ENCODE data around the gene RAB40B. TPM values are rescaled to one million over a fixed set of nuclear protein-coding genes. Genes with fewer than 3 reads are reported as not detected.

The RAB40B gene
- polyA plus RNA-seq, 1 donor from 2014 or later, result 1.9 TPM

- Mint-ChIP-seq H3K4me1 (peaks cover 0 to 1% (median 0%) of the 10 kb centered on the region in 3 donors), H3K27me3 (no peaks in the 10 kb centered on the region), H3K36me3 (peaks cover 4% of the 10 kb centered on the region), H3K4me3 (no peak overlapping the region), H3K9me3 (no peaks in the 10 kb centered on the region), H3K27ac (no peak overlapping the region)
Observed at GRCh38 chr17:82623707-82624106, 74.8 kb downstream of the RAB40B start.

DNA sequence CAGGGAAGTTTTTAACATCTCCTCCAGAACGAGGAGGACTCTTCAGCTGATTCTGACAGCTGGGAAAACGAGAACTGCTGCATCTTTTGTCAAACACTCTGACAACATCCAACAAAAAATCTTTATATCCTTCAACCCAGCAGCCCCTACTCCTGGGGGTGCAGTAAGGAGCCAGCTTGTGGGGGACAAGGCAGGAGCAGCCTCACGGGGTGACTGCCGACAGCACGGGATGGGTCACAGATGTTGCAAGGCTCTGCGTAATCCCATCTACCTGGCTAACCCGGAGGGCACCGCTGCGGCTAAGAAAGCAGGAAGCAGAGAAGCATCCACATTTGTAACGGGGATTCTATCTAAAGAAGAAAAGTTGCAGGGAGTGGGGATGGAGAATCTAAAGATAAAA is 78.9 kb downstream of the RAB40B start:
- Mint-ChIP-seq H3K9me3 (no peaks in the 10 kb centered on the region), H3K27me3 (no peaks in the 10 kb centered on the region), H3K27ac (no peak overlapping the region), H3K4me3 (no peak overlapping the region), H3K36me3 (peaks cover 5% of the 10 kb centered on the region), H3K4me1 (peaks cover 0 to 3% (median 0%) of the 10 kb centered on the region in 3 donors)

- Mint-ChIP-seq H3K27ac (peak overlapping the region in 1 of 3 donors; percentile 63), H3K9me3 (no peaks in the 10 kb centered on the region), H3K36me3 (peaks cover 5% of the 10 kb centered on the region), H3K27me3 (no peaks in the 10 kb centered on the region), H3K4me1 (peaks cover 0 to 3% (median 0%) of the 10 kb centered on the region in 3 donors), H3K4me3 (no peak overlapping the region)
Observed at GRCh38 chr17:82619211-82619610, 79.3 kb downstream of the RAB40B start.

GRCh38 chr17:82616021-82616711 is 82.3 kb downstream of the RAB40B start:
- H3K9me3 Mint-ChIP-seq, result no peaks in the 10 kb centered on the region
- H3K27ac Mint-ChIP-seq, result peak overlapping the region in 1 of 3 donors; percentile 41
- peaks cover 3% of the 10 kb centered on the region for H3K36me3 Mint-ChIP-seq
- no peaks in the 10 kb centered on the region for H3K27me3 Mint-ChIP-seq
- peaks cover 0 to 3% (median 0%) of the 10 kb centered on the region in 3 donors for H3K4me1 Mint-ChIP-seq
- H3K4me3 Mint-ChIP-seq, result no peak overlapping the region

GRCh38 chr17:82615084-82616020 is 83.1 kb downstream of the RAB40B start:
- H3K4me1 Mint-ChIP-seq, result peaks cover 0 to 1% (median 0%) of the 10 kb centered on the region in 3 donors
- H3K27ac Mint-ChIP-seq, result no peak overlapping the region
- no peaks in the 10 kb centered on the region for H3K27me3 Mint-ChIP-seq
- peaks cover 3% of the 10 kb centered on the region for H3K36me3 Mint-ChIP-seq
- H3K9me3 Mint-ChIP-seq, result no peaks in the 10 kb centered on the region
- no peak overlapping the region for H3K4me3 Mint-ChIP-seq

GRCh38 chr17:82614095-82614631 is 84.3 kb downstream of the RAB40B start:
- H3K4me1 Mint-ChIP-seq, result peaks cover 0 to 1% (median 0%) of the 10 kb centered on the region in 3 donors
- H3K4me3 Mint-ChIP-seq, result no peak overlapping the region
- H3K27ac Mint-ChIP-seq, result no peak overlapping the region
- no peaks in the 10 kb centered on the region for H3K9me3 Mint-ChIP-seq
- no peaks in the 10 kb centered on the region for H3K27me3 Mint-ChIP-seq
- peaks cover 10% of the 10 kb centered on the region for H3K36me3 Mint-ChIP-seq

GRCh38 chr17:82613283-82614094 is 85.0 kb downstream of the RAB40B start:
- no peak overlapping the region for H3K4me3 Mint-ChIP-seq
- peaks cover 11% of the 10 kb centered on the region for H3K36me3 Mint-ChIP-seq
- no peaks in the 10 kb centered on the region for H3K27me3 Mint-ChIP-seq
- H3K9me3 Mint-ChIP-seq, result no peaks in the 10 kb centered on the region
- H3K27ac Mint-ChIP-seq, result peak overlapping the region in 2 of 3 donors; percentile 52 to 59
- H3K4me1 Mint-ChIP-seq, result peaks cover 0 to 1% (median 0%) of the 10 kb centered on the region in 3 donors

GRCh38 chr17:82611140-82612058 is 87.1 kb downstream of the RAB40B start:
- Mint-ChIP-seq H3K27ac (no peak overlapping the region), H3K9me3 (no peaks in the 10 kb centered on the region), H3K36me3 (peaks cover 11% of the 10 kb centered on the region)

DNA sequence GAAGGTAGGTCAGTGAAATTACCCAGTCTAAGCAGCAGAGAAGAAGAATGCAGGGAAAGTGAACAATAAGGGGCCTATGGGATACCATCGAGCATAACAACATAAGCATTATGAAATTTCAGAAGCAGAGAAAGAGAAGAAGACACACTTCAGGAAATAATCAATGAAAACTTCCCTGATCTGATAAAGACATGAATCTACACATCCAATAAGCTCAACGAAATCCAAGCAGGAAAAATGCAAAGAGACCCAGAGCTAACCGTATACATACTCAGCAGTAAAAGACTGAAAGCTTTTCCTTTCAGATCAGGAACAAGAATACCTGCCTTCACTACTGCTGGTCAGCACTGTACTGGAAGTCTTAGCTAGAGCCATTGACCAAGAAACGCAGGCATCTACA is 88.8 kb downstream of the RAB40B start:
- no peaks in the 10 kb centered on the region for H3K9me3 Mint-ChIP-seq
- H3K36me3 Mint-ChIP-seq, result peaks cover 10% of the 10 kb centered on the region
- H3K4me3 Mint-ChIP-seq, result no peak overlapping the region
- no peaks in the 10 kb centered on the region for H3K27me3 Mint-ChIP-seq
- H3K27ac Mint-ChIP-seq, result no peak overlapping the region
- H3K4me1 Mint-ChIP-seq, result no peaks in the 10 kb centered on the region

More at GRCh38 chr17:82611140-82612058, 87.1 kb downstream of the RAB40B start:
- Mint-ChIP-seq H3K4me1 (no peaks in the 10 kb centered on the region), H3K27me3 (no peaks in the 10 kb centered on the region), H3K4me3 (no peak overlapping the region)

DNA sequence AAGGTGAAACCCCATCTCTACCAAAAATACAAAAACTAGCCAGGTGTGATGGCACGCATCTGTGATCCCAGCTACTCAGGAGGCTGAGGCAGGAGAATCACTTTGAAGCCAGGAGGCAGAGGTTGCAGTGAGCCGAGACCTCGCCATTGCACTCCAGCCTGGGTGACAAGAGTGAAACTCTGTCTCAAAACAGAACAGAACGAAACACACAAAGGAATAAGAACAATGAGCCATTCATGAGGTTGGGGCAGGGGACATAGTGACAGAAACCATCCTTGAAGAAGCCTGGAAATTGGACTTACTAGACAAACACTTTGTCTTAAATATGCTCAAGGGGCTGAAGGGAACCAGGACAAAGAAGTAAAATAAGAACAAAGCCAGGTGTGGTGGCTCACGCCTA is 89.7 kb downstream of the RAB40B start:
- no peak overlapping the region for H3K4me3 Mint-ChIP-seq
- peaks cover 10% of the 10 kb centered on the region for H3K36me3 Mint-ChIP-seq
- H3K9me3 Mint-ChIP-seq, result no peaks in the 10 kb centered on the region
- peaks cover 0 to 4% (median 4%) of the 10 kb centered on the region in 3 donors for H3K4me1 Mint-ChIP-seq
- H3K27me3 Mint-ChIP-seq, result no peaks in the 10 kb centered on the region
- H3K27ac Mint-ChIP-seq, result peak overlapping the region in 1 of 3 donors; percentile 34

- H3K4me3 Mint-ChIP-seq, result no peak overlapping the region
- H3K27ac Mint-ChIP-seq, result peak overlapping the region in 1 of 3 donors; percentile 71
- peaks cover 10% of the 10 kb centered on the region for H3K36me3 Mint-ChIP-seq
- peaks cover 8 to 14% (median 12%) of the 10 kb centered on the region in 3 donors for H3K4me1 Mint-ChIP-seq
- no peaks in the 10 kb centered on the region for H3K9me3 Mint-ChIP-seq
- no peaks in the 10 kb centered on the region for H3K27me3 Mint-ChIP-seq
Observed at GRCh38 chr17:82605939-82606600, 92.4 kb downstream of the RAB40B start.

Data from IgD-negative memory B cell (primary cell).